GM12865 (cell line): ENCODE measurements around the gene UVSSA.

ENCODE experiments used
- DNase-seq: peaks from one replicate; pipeline ENCODE4 v3.0.0; 2010; ENCODE audit warnings: low read depth
- H3K4me3 ChIP-seq: 2 replicates; pipeline ENCODE4 v1.5.1; 2011; ENCODE audit warnings: mild to moderate bottlenecking, low read depth, low read length, control low read depth
- TF ChIP-seq, protein P1 (sequence below): IDR thresholded peaks from 2 replicates; pipeline ENCODE4 v1.5.1; 2011; ENCODE audit warnings: low read length, control low read depth, low read depth, inconsistent platforms; ENCODE audit not compliant: insufficient read depth; ENCODE audit errors: missing control alignments

The UVSSA gene

DNA sequence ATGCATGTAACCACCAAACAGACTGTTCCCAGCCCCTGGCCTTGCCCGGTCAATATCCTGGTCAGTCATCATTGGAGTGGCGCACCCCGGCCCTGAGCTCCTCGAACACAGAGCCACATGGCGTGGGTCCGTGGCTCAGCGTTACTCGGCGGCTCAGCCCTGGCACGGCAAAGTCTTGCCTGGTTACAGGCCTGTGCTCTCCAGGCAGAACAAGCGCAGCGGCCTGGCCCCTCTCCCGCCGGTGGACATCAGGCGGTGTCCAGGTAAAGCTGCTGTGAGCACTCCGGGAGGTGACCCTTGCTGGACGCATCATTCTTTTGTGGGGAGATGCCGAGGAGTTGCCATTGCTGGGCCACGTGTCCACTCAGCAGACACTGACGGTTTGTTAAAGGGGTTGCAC lies 6.1 kb upstream of the UVSSA start:
- no peak for DNase-seq
- TF ChIP-seq, protein P1, sequence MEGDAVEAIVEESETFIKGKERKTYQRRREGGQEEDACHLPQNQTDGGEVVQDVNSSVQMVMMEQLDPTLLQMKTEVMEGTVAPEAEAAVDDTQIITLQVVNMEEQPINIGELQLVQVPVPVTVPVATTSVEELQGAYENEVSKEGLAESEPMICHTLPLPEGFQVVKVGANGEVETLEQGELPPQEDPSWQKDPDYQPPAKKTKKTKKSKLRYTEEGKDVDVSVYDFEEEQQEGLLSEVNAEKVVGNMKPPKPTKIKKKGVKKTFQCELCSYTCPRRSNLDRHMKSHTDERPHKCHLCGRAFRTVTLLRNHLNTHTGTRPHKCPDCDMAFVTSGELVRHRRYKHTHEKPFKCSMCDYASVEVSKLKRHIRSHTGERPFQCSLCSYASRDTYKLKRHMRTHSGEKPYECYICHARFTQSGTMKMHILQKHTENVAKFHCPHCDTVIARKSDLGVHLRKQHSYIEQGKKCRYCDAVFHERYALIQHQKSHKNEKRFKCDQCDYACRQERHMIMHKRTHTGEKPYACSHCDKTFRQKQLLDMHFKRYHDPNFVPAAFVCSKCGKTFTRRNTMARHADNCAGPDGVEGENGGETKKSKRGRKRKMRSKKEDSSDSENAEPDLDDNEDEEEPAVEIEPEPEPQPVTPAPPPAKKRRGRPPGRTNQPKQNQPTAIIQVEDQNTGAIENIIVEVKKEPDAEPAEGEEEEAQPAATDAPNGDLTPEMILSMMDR: no peak
- H3K4me3 ChIP-seq: no peak overlapping the region

DNA sequence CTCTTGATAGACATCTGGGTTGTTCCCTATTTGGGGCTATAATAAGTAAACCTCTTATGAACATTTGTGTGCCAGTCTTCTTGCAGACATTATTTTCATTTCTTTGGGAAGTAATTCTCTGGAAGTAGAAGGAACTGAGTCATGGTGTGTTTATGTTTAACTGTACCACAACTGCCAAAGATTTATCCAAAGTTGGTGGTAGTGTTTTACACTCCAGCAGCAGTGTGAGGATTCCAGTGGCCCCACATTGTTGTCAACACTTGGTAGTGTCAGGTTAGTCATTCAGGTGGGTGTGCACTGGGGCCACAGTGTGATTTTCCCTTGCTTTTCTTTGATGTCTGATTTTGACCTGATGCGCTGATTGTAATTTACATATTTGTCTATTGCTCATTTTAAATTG lies 5.0 kb upstream of the UVSSA start:
- H3K4me3 ChIP-seq: no peak overlapping the region
- TF ChIP-seq, protein P1: no peak
- no peak for DNase-seq

DNA sequence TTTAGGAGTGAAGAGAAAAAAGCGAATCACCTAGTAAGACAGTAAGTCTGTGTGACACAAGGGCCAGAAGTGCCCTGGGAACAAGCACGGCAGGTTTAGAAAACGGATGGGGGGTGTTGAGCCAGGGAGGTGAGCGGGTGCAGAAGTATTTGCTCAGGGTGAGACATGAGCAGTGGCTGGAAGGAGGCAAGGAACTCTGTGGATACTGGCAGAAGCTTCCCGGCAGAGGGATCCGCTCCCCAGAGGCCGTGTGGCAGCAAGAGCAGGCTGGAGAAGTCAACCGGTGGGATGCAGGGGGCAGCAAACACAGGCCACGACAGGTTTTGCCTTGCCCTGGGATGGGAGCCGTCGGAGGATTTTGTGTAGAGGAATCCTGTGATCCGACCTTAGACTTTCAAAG lies 2.3 kb upstream of the UVSSA start:
- DNase-seq: no peak
- TF ChIP-seq, protein P1: no peak
- H3K4me3 ChIP-seq: no peak overlapping the region

DNA sequence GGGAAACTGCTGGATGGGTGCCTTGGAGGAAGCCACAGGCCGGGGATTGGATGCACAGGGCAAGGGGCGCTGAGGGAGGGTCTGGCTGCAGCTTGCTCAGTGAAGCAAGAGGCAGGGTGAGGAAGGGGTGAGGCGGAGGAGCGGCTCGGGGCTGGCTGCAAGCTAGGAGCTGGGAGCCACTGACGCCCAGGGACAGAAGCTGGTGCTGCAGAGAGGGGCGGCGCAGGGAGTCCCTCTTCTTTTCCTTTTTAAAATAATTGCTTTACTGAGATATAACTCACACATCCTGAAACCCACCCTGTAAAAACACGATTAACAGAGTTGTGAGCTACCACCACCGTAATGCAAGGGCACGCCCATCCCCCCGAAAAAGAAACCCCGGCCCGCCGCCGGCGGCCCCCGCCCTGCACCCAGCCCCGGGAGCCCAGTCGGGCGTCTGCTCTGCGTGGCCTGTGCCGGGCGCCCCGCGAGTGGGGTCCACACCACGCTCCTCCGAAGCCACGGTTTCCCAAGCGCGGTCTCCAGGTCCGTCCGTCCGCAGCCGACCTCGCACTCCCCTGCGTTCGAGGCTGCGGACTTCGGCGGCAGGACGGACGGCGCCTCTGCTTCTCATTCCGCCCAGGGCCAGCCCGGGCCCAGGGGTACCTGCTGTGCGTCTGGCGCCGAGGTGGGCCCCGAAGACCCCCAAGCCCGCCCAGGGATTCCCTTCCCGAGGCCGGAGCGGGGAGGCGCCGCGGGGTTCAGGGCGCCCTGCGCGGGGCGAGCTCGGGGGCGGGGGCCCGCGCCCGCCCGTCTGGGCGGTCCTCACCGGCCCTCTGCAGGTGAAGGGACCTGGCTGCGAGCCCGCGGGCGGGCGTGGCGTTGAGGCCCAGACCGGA lies 866 bp upstream of the UVSSA start:
- TF ChIP-seq, protein P1: no peak
- DNase-seq: peak; percentile 40
- H3K4me3 ChIP-seq: peak overlapping the region; percentile 66

DNA sequence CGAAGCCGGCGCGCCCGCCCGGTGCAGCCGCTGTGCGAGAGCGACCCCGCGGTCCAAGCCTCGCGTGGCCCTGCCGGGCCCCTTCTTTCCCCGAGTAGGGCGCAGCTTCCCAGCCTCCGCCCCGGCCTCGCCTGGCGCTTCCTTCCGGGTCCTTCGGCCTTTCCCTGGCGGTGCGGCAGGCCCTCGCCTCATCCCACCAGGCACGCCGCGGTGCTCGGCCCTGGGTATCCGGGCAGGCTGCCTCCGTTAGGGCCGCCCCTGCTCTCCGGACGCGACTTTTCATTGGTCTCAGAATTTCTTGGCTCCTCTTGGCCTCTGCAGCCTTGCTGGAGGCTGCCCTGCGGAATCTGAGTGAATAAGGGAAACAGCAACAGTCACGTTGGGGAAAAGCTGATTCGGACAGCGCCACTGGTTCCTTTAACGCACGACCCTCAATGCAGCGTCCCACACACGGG lies 429 bp downstream of the UVSSA start:
- peak; percentile 81 for DNase-seq
- TF ChIP-seq, protein P1: no peak
- H3K4me3 ChIP-seq: peak overlapping the region; percentile 61

DNA sequence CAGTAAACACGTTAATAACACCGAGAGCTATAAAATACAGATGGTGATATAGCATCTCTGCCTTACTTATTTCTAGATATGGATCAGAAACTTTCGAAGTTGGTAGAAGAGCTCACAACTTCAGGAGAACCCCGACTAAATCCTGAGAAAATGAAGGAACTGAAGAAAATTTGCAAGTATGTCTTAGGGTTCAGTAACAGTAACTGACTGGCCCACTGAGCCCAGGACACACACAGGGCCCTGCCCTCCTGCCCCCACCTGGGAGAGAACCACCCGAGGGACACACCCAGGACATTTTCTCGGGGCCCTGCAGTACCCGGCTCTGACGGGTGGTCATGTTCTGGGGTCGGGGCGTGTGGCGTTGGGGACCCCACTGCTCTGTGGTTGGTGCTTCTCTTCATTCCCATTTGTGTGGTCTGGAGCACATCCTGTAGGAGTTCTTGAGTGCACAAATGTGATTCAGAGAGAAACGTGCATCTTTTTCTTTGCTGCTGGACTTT lies 1.1 kb downstream of the UVSSA start:
- TF ChIP-seq, protein P1: no peak
- H3K4me3 ChIP-seq: peak overlapping the region; percentile 61
- no peak for DNase-seq
